ENCODE results near the gene TMEM156.

Gene TMEM156

GRCh38 chr4:38920677-38921076 lies 111.5 kb downstream of the TMEM156 start:
- DNase-seq = no peak

GRCh38 chr4:38920186-38920585 lies 112.0 kb downstream of the TMEM156 start:
- DNase-seq = no peak

GRCh38 chr4:38919494-38919893 lies 112.7 kb downstream of the TMEM156 start:
- DNase-seq = no peak

GRCh38 chr4:38917481-38918025 lies 114.7 kb downstream of the TMEM156 start:
- DNase-seq = no peak

All from NCI-H69 (cell line).